ENCODE data around the gene ARFGAP3.
"Not testable (repeated sequence)": the region's sequence is repeated elsewhere in the genome, so short reads cannot be mapped to it uniquely, and the experiment has no call there.

ARFGAP3 gene

GRCh38 chr22:42796081-42796480 lies 61.0 kb downstream of the ARFGAP3 start:
- no peak for DNase-seq

GRCh38 chr22:42794551-42795510 lies 62.2 kb downstream of the ARFGAP3 start:
- DNase-seq, result no peak

GRCh38 chr22:42793848-42794405 lies 63.1 kb downstream of the ARFGAP3 start:
- DNase-seq, result no peak

GRCh38 chr22:42792909-42793847 lies 63.9 kb downstream of the ARFGAP3 start:
- no peak for DNase-seq

GRCh38 chr22:42792453-42792908 lies 64.6 kb downstream of the ARFGAP3 start:
- DNase-seq, result no peak

- peak in 1 of 51 donors; percentile 25 for DNase-seq
Measured at GRCh38 chr22:42791721-42792452, 65.2 kb downstream of the ARFGAP3 start.

- no peak for DNase-seq
Measured at GRCh38 chr22:42788466-42788865, 68.6 kb downstream of the ARFGAP3 start.

GRCh38 chr22:42788021-42788420 lies 69.1 kb downstream of the ARFGAP3 start:
- no peak for DNase-seq

- DNase-seq, result no peak
Measured at GRCh38 chr22:42787357-42787736, 69.7 kb downstream of the ARFGAP3 start.

GRCh38 chr22:42786606-42787356 lies 70.3 kb downstream of the ARFGAP3 start:
- DNase-seq, result no peak

GRCh38 chr22:42785706-42786499 lies 71.2 kb downstream of the ARFGAP3 start:
- no peak for DNase-seq

GRCh38 chr22:42782306-42782705 lies 74.8 kb downstream of the ARFGAP3 start:
- not testable (repeated sequence) for DNase-seq

GRCh38 chr22:42780070-42780540 lies 77.0 kb downstream of the ARFGAP3 start:
- peak in 20 of 51 donors; percentile 3 to 83 (median 18) for DNase-seq

GRCh38 chr22:42777126-42777525 lies 79.9 kb downstream of the ARFGAP3 start:
- DNase-seq, result no peak

GRCh38 chr22:42773167-42773566 lies 83.9 kb downstream of the ARFGAP3 start:
- DNase-seq, result no peak

- no peak for DNase-seq
Measured at GRCh38 chr22:42772647-42773046, 84.4 kb downstream of the ARFGAP3 start.

GRCh38 chr22:42770941-42771647 lies 86.0 kb downstream of the ARFGAP3 start:
- no peak for DNase-seq

- DNase-seq, result no peak
Measured at GRCh38 chr22:42770448-42770726, 86.7 kb downstream of the ARFGAP3 start.

Measured in hypothalamus (tissue), 51 donors.